ENCODE measurements around the gene MRPL3. TPM values are rescaled to one million over a fixed set of nuclear protein-coding genes. Genes with fewer than 3 reads are reported as not detected.

Gene MRPL3
- 10 to 100 TPM; 50.3 to 68.7 (median 51.9) TPM for total RNA-seq
- polyA plus RNA-seq = 100 to 1,000 TPM in 1 of 2 donors, 10 to 100 TPM in 1; 51.9 to 137 TPM
- long read RNA-seq, donor 1, transcript MRPL3-201 (10 exons, 1,706 nt) = major isoform, 47 of 55 reads
- long read RNA-seq, donor 1, partial matches to known transcripts = 1 of 55 reads
- long read RNA-seq, donor 1, other reads (novel, unspliced or antisense) = 7 of 55 reads
- long read RNA-seq, donor 2, transcript MRPL3-201 (10 exons, 1,706 nt) = major isoform, 217 of 236 reads
- long read RNA-seq, donor 2, partial matches to known transcripts = 5 of 236 reads
- long read RNA-seq, donor 2, other reads (novel, unspliced or antisense) = 8 of 236 reads
- long read RNA-seq, donor 3, transcript MRPL3-201 (10 exons, 1,706 nt) = major isoform, 57 of 63 reads
- long read RNA-seq, donor 3, partial matches to known transcripts = 2 of 63 reads
- long read RNA-seq, donor 3, other reads (novel, unspliced or antisense) = 3 of 63 reads

GRCh38 chr3:131502530-131503319, at the start of gene MRPL3:
Gene MRPL3, minus strand, starts transcription at chr3:131502971. Its CDS starts 150 bp downstream, at chr3:131502821.
- TF ChIP-seq, protein P1, sequence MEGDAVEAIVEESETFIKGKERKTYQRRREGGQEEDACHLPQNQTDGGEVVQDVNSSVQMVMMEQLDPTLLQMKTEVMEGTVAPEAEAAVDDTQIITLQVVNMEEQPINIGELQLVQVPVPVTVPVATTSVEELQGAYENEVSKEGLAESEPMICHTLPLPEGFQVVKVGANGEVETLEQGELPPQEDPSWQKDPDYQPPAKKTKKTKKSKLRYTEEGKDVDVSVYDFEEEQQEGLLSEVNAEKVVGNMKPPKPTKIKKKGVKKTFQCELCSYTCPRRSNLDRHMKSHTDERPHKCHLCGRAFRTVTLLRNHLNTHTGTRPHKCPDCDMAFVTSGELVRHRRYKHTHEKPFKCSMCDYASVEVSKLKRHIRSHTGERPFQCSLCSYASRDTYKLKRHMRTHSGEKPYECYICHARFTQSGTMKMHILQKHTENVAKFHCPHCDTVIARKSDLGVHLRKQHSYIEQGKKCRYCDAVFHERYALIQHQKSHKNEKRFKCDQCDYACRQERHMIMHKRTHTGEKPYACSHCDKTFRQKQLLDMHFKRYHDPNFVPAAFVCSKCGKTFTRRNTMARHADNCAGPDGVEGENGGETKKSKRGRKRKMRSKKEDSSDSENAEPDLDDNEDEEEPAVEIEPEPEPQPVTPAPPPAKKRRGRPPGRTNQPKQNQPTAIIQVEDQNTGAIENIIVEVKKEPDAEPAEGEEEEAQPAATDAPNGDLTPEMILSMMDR (IDR thresholded peaks at IDR 0.05) = no peak
- TF ChIP-seq POLR2A (IDR thresholded peaks at IDR 0.05) = peak in 1 of 2 donors; percentile 57
- Histone ChIP-seq H3K27me3 (no peaks in the 10 kb centered on the region), H3K4me1 (peaks cover 0 to 39% (median 16%) of the 10 kb centered on the region in 12 donors), H3K9me3 (no peaks in the 10 kb centered on the region), H3K36me3 (peaks cover 0 to 40% (median 31%) of the 10 kb centered on the region in 9 donors), H3K27ac (peak within 1 kb of the TSS; percentile 29 to 86 (median 80)), H3K4me3 (peak within 1 kb of the TSS; percentile 67 to 97 (median 90))
- DNase-seq (peak; percentile 81 to 92 (median 88)), ATAC-seq (peak; percentile 95 to 98 (median 98))
- intact Hi-C loops (cut with DNase I) = loop anchor here in 7 of 10 donors (5.0 to 10.0 kb wide), 6 partner anchors 118 to 475 kb away; partner anchors contain the start of genes NUDT16 (in 5 of the 7), ASTE1 (in 1 of the 7) and NEK11 (in 1 of the 7)
- 2 to 3% (median 2%) methylated on average over 36 to 47 of the region's 47 CpGs for WGBS, 4 donors

GRCh38 chr3:131551761-131552160, 49.0 kb upstream of the MRPL3 start:
- H3K36me3 ChIP-seq = no peaks in the 10 kb centered on the region
- TF ChIP-seq, protein P1 (IDR thresholded peaks at IDR 0.05) = no peak
- TF ChIP-seq POLR2A (IDR thresholded peaks at IDR 0.05) = no peak
- ATAC-seq = no peak
- intact Hi-C loops (cut with DNase I) = no loop called here
- DNase-seq = no peak
- no peak overlapping the region for H3K27ac ChIP-seq
- H3K9me3 ChIP-seq = no peaks in the 10 kb centered on the region
- H3K4me1 ChIP-seq = no peaks in the 10 kb centered on the region
- H3K4me3 ChIP-seq = no peak overlapping the region
- WGBS, 4 donors = 66 to 78% (median 71%) methylated on average over 4 of the region's 4 CpGs
- H3K27me3 ChIP-seq = no peaks in the 10 kb centered on the region

DNA sequence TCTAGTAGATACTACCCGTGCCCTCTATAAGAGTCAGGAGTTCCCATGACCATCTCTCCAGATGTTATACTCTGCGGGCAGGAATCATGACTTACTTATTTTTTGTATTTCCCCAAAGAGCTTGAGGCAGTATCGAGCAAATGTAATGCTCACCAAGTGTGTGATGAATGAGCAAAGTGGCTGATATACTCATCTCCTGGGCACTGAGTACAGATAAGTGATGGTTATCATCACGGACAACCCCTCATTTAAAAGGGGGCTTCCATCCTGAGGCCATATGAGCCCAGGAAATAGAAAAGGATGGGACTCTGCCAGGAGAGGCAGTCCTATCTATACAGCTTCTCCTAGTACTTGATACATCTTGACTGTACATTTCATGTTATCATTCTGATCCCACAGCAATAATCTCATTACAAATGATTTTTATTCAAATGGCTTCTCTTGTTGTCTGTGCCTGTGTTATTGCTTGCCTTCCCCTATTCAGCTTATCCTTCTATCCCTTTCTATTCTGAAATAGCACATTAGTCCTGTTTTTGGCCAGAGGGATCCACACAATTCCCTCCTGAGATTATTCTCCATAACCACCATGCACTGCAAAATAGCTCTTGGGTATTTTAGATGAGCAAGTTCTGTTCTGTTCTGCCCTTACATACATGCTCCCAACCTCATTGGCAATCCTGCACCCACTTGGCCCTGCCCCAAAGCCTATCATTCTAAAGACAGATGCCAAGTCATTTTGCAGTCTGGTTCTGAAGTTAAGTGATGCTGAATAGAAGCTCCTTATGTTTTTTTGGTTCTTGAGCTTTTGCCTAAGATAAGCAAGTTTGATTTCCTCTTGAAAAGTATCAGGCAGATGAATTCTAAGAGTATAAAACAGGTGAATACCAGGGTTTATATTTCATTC, 48.0 kb upstream of the MRPL3 start:
- H3K4me1 ChIP-seq = no peaks in the 10 kb centered on the region
- no peaks in the 10 kb centered on the region for H3K27me3 ChIP-seq
- TF ChIP-seq POLR2A (IDR thresholded peaks at IDR 0.05) = no peak
- 65 to 77% (median 69%) methylated on average over 4 of the region's 4 CpGs for WGBS, 4 donors
- no peaks in the 10 kb centered on the region for H3K36me3 ChIP-seq
- DNase-seq (no peak), ATAC-seq (no peak)
- H3K9me3 ChIP-seq = no peaks in the 10 kb centered on the region
- no peak overlapping the region for H3K4me3 ChIP-seq
- intact Hi-C loops (cut with DNase I) = no loop called here
- no peak overlapping the region for H3K27ac ChIP-seq

GRCh38 chr3:131549340-131549739, 46.6 kb upstream of the MRPL3 start:
- Histone ChIP-seq H3K27me3 (no peaks in the 10 kb centered on the region), H3K9me3 (no peaks in the 10 kb centered on the region), H3K27ac (no peak overlapping the region), H3K4me3 (no peak overlapping the region), H3K4me1 (peaks cover 0 to under 1% (median 0%) of the 10 kb centered on the region in 12 donors), H3K36me3 (no peaks in the 10 kb centered on the region)
- intact Hi-C loops (cut with DNase I) = loop anchor here in 2 of 10 donors (10.0 kb wide), 3 partner anchors 245 to 485 kb away; partner anchors contain the start of gene CPNE4 (in 1 of the 2)
- 76 to 94% (median 89%) methylated on average over 1 of the region's 1 CpG for WGBS, 4 donors
- TF ChIP-seq POLR2A (IDR thresholded peaks at IDR 0.05) = no peak
- TF ChIP-seq, protein P1 (IDR thresholded peaks at IDR 0.05) = peak in 5 of 12 donors; percentile 15 to 29 (median 22)
- ATAC-seq (no peak), DNase-seq (no peak)

Measured in heart left ventricle (tissue), 16 donors.